SK-N-SH treated with all-trans-retinoic acid at 6 μM for 48 hours (cell line): ENCODE results near the gene ASF1A.

Source experiments
- ATAC-seq: fragments of 200-7000 bp; cut with Tn5 transposase; 3 replicates; pipeline ENCODE4 v1.9.1; 2020; ENCODE audit warnings: mild to moderate bottlenecking, moderate library complexity
- ARNTL ChIP-seq: fragments of 450-650 bp; formaldehyde crosslinking; IDR thresholded peaks from 2 replicates; pipeline ENCODE4 v1.5.0; 2020; ENCODE audit warnings: low read depth, mild to moderate bottlenecking, moderate library complexity, borderline replicate concordance
- BACH2 ChIP-seq: fragments of 250-450 bp; sonication (Bioruptor Pico); IDR thresholded peaks from 2 replicates; pipeline ENCODE4 v1.9.0; 2021; ENCODE audit warnings: mild to moderate bottlenecking, borderline replicate concordance
- CREB5 ChIP-seq: fragments of 250-450 bp; sonication (Bioruptor Pico); IDR thresholded peaks from 2 replicates; pipeline ENCODE4 v1.5.1; 2020; ENCODE audit warnings: low read depth, mild to moderate bottlenecking, moderate library complexity
- CSDC2 ChIP-seq: fragments of 250-450 bp; sonication (Bioruptor Pico); IDR thresholded peaks from 2 replicates; pipeline ENCODE4 v1.5.0; 2020; ENCODE audit warnings: mild to moderate bottlenecking, moderate library complexity
- CSRNP3 ChIP-seq: fragments of 250-450 bp; sonication (Bioruptor Pico); IDR thresholded peaks from 2 replicates; pipeline ENCODE4 v1.5.1; 2021; ENCODE audit warnings: mild to moderate bottlenecking, moderate library complexity
- ESRRG ChIP-seq: fragments of 250-450 bp; sonication (Bioruptor Pico); IDR thresholded peaks from 2 replicates; pipeline ENCODE4 v1.6.1; 2021; ENCODE audit warnings: mild to moderate bottlenecking
- GLIS3 ChIP-seq: fragments of 250-450 bp; sonication (Bioruptor Pico); IDR thresholded peaks from 2 replicates; pipeline ENCODE4 v1.5.0; 2020; ENCODE audit warnings: mild to moderate bottlenecking, moderate library complexity
- ISL1 ChIP-seq: fragments of 250-450 bp; sonication (Bioruptor Pico); IDR thresholded peaks from 2 replicates; pipeline ENCODE4 v2.1.2; 2022; ENCODE audit warnings: mild to moderate bottlenecking, moderate library complexity
- OSR1 ChIP-seq: fragments of 250-450 bp; sonication (Bioruptor Pico); IDR thresholded peaks from 2 replicates; pipeline ENCODE4 v1.8.0; 2022; ENCODE audit warnings: moderate library complexity, mild to moderate bottlenecking, inconsistent platforms
- PATZ1 ChIP-seq: fragments of 250-450 bp; sonication (Bioruptor Pico); IDR thresholded peaks from 2 replicates; pipeline ENCODE4 v1.8.0; 2020; ENCODE audit warnings: mild to moderate bottlenecking, moderate library complexity, borderline replicate concordance
- POU6F1 ChIP-seq: fragments of 250-450 bp; sonication (Bioruptor Pico); IDR thresholded peaks from 2 replicates; pipeline ENCODE4 v1.8.0; 2021; ENCODE audit warnings: low read depth, mild to moderate bottlenecking, moderate library complexity, borderline replicate concordance
- PPARA ChIP-seq: fragments of 250-450 bp; sonication (Bioruptor Pico); IDR thresholded peaks from 2 replicates; pipeline ENCODE4 v1.5.0; 2020; ENCODE audit warnings: mild to moderate bottlenecking, borderline replicate concordance
- SNAI2 ChIP-seq: fragments of 250-450 bp; sonication (Bioruptor Pico); IDR thresholded peaks from 2 replicates; pipeline ENCODE4 v1.5.0; 2020; ENCODE audit warnings: mild to moderate bottlenecking, moderate library complexity
- TCF4 ChIP-seq: fragments of 250-450 bp; sonication (Bioruptor Pico); IDR thresholded peaks from 2 replicates; pipeline ENCODE4 v1.8.0; 2021; ENCODE audit warnings: mild to moderate bottlenecking, moderate library complexity, borderline replicate concordance
- TOX ChIP-seq: fragments of 250-450 bp; sonication (Bioruptor Pico); IDR thresholded peaks from 2 replicates; pipeline ENCODE4 v1.8.0; 2021; ENCODE audit warnings: mild to moderate bottlenecking, moderate library complexity, borderline replicate concordance
- TSHZ2 ChIP-seq: fragments of 250-450 bp; sonication (Bioruptor Pico); IDR thresholded peaks from 2 replicates; pipeline ENCODE4 v1.5.0; 2020; ENCODE audit warnings: mild to moderate bottlenecking, moderate library complexity
- ZC3H10 ChIP-seq: fragments of 250-450 bp; sonication (Bioruptor Pico); IDR thresholded peaks from 2 replicates; pipeline ENCODE4 v1.5.1; 2021; ENCODE audit warnings: mild to moderate bottlenecking, moderate library complexity
- ZFP3 ChIP-seq: fragments of 250-450 bp; sonication (Bioruptor Pico); IDR thresholded peaks from 2 replicates; pipeline ENCODE4 v1.5.0; 2020; ENCODE audit warnings: mild to moderate bottlenecking, moderate library complexity
- ZFP30 ChIP-seq: fragments of 450-650 bp; formaldehyde crosslinking; IDR thresholded peaks from 2 replicates; pipeline ENCODE4 v1.5.0; 2022; ENCODE audit warnings: mild to moderate bottlenecking, moderate library complexity
- ZNF565 ChIP-seq: fragments of 450-650 bp; formaldehyde crosslinking; conservative IDR thresholded peaks from 2 replicates; pipeline ENCODE4 v1.5.0; 2020; ENCODE audit warnings: low read depth, mild to moderate bottlenecking, moderate library complexity
- ZNF70 ChIP-seq: fragments of 450-650 bp; formaldehyde crosslinking; IDR thresholded peaks from 2 replicates; pipeline ENCODE4 v1.5.0; 2020; ENCODE audit warnings: mild to moderate bottlenecking, moderate library complexity
- ZNF8 ChIP-seq: fragments of 450-650 bp; formaldehyde crosslinking; IDR thresholded peaks from 2 replicates; pipeline ENCODE4 v1.5.0; 2020; ENCODE audit warnings: mild to moderate bottlenecking, moderate library complexity

The ASF1A gene

GRCh38 chr6:118939683-118940082, 45.7 kb downstream of the ASF1A start:
- no peak for ATAC-seq
- no peak for TF ChIP-seq ESRRG (CRISPR knock-in tag)
- no peak for TF ChIP-seq BACH2
- TF ChIP-seq ZNF8 (CRISPR knock-in tag): no peak
- TF ChIP-seq PATZ1: no peak
- no peak for TF ChIP-seq ZC3H10 (CRISPR knock-in tag)
- TF ChIP-seq ZNF70 (CRISPR knock-in tag): no peak
- TF ChIP-seq SNAI2 (CRISPR knock-in tag): no peak
- no peak for TF ChIP-seq ZFP30
- TF ChIP-seq CREB5 (CRISPR knock-in tag): no peak
- no peak for TF ChIP-seq OSR1
- no peak for TF ChIP-seq ZNF565 (CRISPR knock-in tag)
- TF ChIP-seq ZFP3 (CRISPR knock-in tag): no peak
- no peak for TF ChIP-seq ARNTL (CRISPR knock-in tag)
- TF ChIP-seq TSHZ2 (CRISPR knock-in tag): no peak
- TF ChIP-seq ISL1 (CRISPR knock-in tag): no peak
- no peak for TF ChIP-seq TOX (CRISPR knock-in tag)
- no peak for TF ChIP-seq CSRNP3
- no peak for TF ChIP-seq GLIS3 (CRISPR knock-in tag)
- TF ChIP-seq CSDC2: no peak
- no peak for TF ChIP-seq POU6F1

GRCh38 chr6:118940770-118941169, 46.8 kb downstream of the ASF1A start:
- TF ChIP-seq CSRNP3 (no peak), ZNF8 (CRISPR knock-in tag) (no peak), ZC3H10 (CRISPR knock-in tag) (no peak), PPARA (CRISPR knock-in tag) (no peak), ARNTL (CRISPR knock-in tag) (no peak), BACH2 (no peak), TSHZ2 (CRISPR knock-in tag) (no peak), ISL1 (CRISPR knock-in tag) (no peak), ZNF70 (CRISPR knock-in tag) (no peak), CSDC2 (no peak), GLIS3 (CRISPR knock-in tag) (no peak), TCF4 (CRISPR knock-in tag) (no peak), ZFP30 (no peak)
- no peak for ATAC-seq
